Endothelial cell of umbilical vein (primary cell): ENCODE results near the gene ANO9.

Experiments
- CTCF ChIP-seq, 2 donors: IDR thresholded peaks; 1 replicate in 1 of 2; 2 replicates in 1 of 2; pipeline ENCODE4 v1.5.1; 2011; ENCODE audit warnings: low read length in 2 of 2, mild to moderate bottlenecking in 2 of 2, moderate library complexity in 2 of 2, control low read depth in 1 of 2, inconsistent platforms in 1 of 2, low read depth in 1 of 2; ENCODE audit not compliant: insufficient read depth in 1 of 2; ENCODE audit errors: extremely low read depth in 1 of 2
- MYC ChIP-seq: IDR thresholded peaks from one replicate; pipeline ENCODE4 v1.6.1; 2011; ENCODE audit warnings: mild to moderate bottlenecking, low read depth, low read length
- POLR2A ChIP-seq: IDR thresholded peaks from 2 replicates; pipeline ENCODE4 v1.6.1; 2012; ENCODE audit warnings: low read depth, mild to moderate bottlenecking, control low read depth, low read length
- TF ChIP-seq, protein P1 (sequence below): IDR thresholded peaks from 2 replicates; pipeline ENCODE4 v1.6.1; 2011; ENCODE audit not compliant: insufficient read depth, insufficient read length

DNA sequence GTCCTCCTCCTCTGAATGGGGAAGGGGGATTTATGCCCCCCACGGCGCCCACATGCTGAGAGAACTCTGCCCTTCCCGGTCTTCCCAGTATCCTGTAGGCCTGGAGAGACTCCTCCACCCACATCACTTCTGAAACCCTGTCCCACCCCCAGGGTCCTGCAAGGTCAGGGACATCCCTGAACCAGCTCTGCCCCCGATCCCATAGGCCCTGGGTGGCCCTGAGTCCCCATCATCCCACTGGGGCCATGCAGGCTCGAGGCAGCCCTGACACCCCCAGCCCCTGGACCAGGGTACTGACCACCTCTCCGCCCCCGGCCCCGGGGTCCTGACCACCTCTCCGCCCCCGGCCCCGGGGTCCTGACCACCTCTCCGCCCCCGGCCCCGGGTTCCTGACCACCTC lies 60.8 kb downstream of the ANO9 start:
- TF ChIP-seq CTCF (IDR thresholded peaks at IDR 0.05; ENCODE audit: extremely low read depth in 1 of 2, insufficient read depth in 1 of 2, low read depth in 1 of 2, low read length in 2 of 2): no peak
- TF ChIP-seq, protein P1, sequence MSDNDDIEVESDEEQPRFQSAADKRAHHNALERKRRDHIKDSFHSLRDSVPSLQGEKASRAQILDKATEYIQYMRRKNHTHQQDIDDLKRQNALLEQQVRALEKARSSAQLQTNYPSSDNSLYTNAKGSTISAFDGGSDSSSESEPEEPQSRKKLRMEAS: no peak
- no peak for TF ChIP-seq POLR2A
- TF ChIP-seq MYC: no peak
